Panc1 (cell line): ENCODE results near the gene SPATS2L. TPM values are rescaled to one million over a fixed set of nuclear protein-coding genes. Genes with fewer than 3 reads are reported as not detected.

ENCODE experiments used
- ATAC-seq: fragments of 200-7000 bp; cut with Tn5 transposase; 2 replicates; pipeline ENCODE4 v1.9.1; 2020; ENCODE audit warnings: mild to moderate bottlenecking, moderate library complexity
- BruUV-seq: library from RNA; stranded (reverse); fragments of 400-500 nt; replicated peaks from 2 replicates; lab custom pipeline; 2021; lab: Mats Ljungman, UMichigan
- CTCF ChIA-PET: fragments of 300-600 bp; sonication (Branson Sonifier 250); formaldehyde crosslinking; loops from one replicate; lab custom pipeline; 2022; ENCODE audit warnings: antibody characterized with exemption; lab: Charles Lee
- POLR2A ChIA-PET: fragments of 300-600 bp; sonication (Branson Sonifier 250); formaldehyde crosslinking; loops from one replicate; lab custom pipeline; 2022; ENCODE audit warnings: antibody characterized with exemption; lab: Charles Lee
- DNase-seq: peaks from one replicate; pipeline ENCODE4 v3.0.0-alpha.2; 2010; ENCODE audit warnings: low read depth, low spot score
- H3K27ac ChIP-seq: 2 replicates; pipeline ENCODE4 v1.5.1; 2011; ENCODE audit warnings: mild to moderate bottlenecking, low read length, inconsistent platforms
- H3K27me3 ChIP-seq: fragments of 200-500 bp; sonication (Bioruptor generic); 2 replicates; pipeline ENCODE4 v1.6.0; 2014; ENCODE audit warnings: low read length, inconsistent platforms; ENCODE audit not compliant: control insufficient read depth, insufficient read depth
- H3K36me3 ChIP-seq: fragments of 200-500 bp; sonication (Bioruptor generic); 2 replicates; pipeline ENCODE4 v1.5.1; 2014; ENCODE audit warnings: inconsistent platforms, mild to moderate bottlenecking, low read length, moderate library complexity; ENCODE audit not compliant: control insufficient read depth, insufficient read depth
- H3K4me1 ChIP-seq: 2 replicates; pipeline ENCODE4 v1.5.1; 2011; ENCODE audit warnings: inconsistent platforms, mild to moderate bottlenecking, low read length, moderate library complexity; ENCODE audit not compliant: control insufficient read depth, insufficient read depth
- H3K4me3 ChIP-seq, 2 experiments: 2 replicates each; pipeline ENCODE4 v1.5.1; 2011 to 2012; ENCODE audit warnings: low read depth in 2 of 2, low read length in 2 of 2, mild to moderate bottlenecking in 2 of 2, inconsistent platforms in 1 of 2, moderate library complexity in 1 of 2
- H3K9me3 ChIP-seq: fragments of 200-500 bp; sonication (Bioruptor generic); 2 replicates; pipeline ENCODE4 v1.5.1; 2014; ENCODE audit warnings: low read depth, mild to moderate bottlenecking, inconsistent platforms, low read length, moderate library complexity; ENCODE audit not compliant: control insufficient read depth, insufficient read depth
- POLR2AphosphoS5 ChIP-seq: IDR thresholded peaks from 2 replicates; pipeline ENCODE4 v1.6.1; 2012; ENCODE audit warnings: mild to moderate bottlenecking, low read depth, low read length, moderate library complexity
- SIN3A ChIP-seq: IDR thresholded peaks from 2 replicates; pipeline ENCODE4 v1.6.1; 2012; ENCODE audit warnings: low read depth, mild to moderate bottlenecking, low read length, moderate library complexity, borderline replicate concordance; ENCODE audit not compliant: insufficient read depth
- TCF7L2 ChIP-seq: IDR thresholded peaks from 2 replicates; pipeline ENCODE4 v1.6.1; 2011; ENCODE audit warnings: mild to moderate bottlenecking, low read depth, low read length, inconsistent platforms
- in situ Hi-C: cut with HindIII; loops from 2 replicates; pipeline ENCODE4 v1.10.0; 2016; ENCODE audit warnings: low sequenced_read_pairs, low pct_unique_long_range_greater_than_20kb
- intact Hi-C: fragments of 100-400 bp; cut with micrococcal nuclease; formaldehyde crosslinking; loops from one replicate; pipeline ENCODE4 v1.10.0; 2022; ENCODE audit not compliant: unreplicated experiment
- total RNA-seq: library from RNA; stranded (reverse); gene quantifications from one replicate; pipeline ENCODE4 v1.2.1, GENCODE V29; 2021; ENCODE audit not compliant: unreplicated experiment
- TF ChIP-seq, protein P1 (sequence below), 2 experiments: IDR thresholded peaks; 2 replicates each; pipeline ENCODE4 v1.6.1; 2011 to 2012; ENCODE audit warnings: low read depth in 2 of 2, control low read depth in 1 of 2, low read length in 1 of 2, mild to moderate bottlenecking in 1 of 2, moderate library complexity in 1 of 2; ENCODE audit not compliant: insufficient read depth in 1 of 2
- TF ChIP-seq, protein P2 (sequence below): fragments of 450-650 bp; IDR thresholded peaks from 2 replicates; pipeline ENCODE4 v1.5.1; 2017; ENCODE audit warnings: mild to moderate bottlenecking

The SPATS2L gene
- total RNA-seq, 1 experiment from 2014 or later, result 282 TPM

DNA sequence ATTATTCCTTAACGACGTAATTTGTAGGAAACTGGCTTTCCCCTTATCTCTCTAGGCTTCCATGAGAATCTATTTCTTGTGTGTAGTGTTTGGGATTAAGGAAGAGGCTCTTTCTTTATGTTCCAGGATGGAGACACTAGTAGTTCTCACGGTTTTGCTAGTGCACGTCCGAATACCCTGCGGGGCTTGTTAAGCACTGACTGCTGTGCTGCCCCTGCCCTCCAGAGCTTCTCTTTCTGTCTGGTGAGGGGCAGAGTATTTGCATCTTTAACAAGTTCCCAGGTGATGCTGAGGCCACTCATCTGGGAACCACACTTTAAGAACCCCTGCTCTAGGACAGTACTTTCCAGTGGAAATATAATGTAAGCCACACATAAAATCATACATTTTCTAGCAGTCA is 76.4 kb downstream of the SPATS2L start:
- in situ Hi-C loops, result no loop called here
- ATAC-seq, result no peak
- Histone ChIP-seq H3K9me3 (no peaks in the 10 kb centered on the region), H3K4me3 (peak overlapping the region in 1 of 2 experiments; percentile 40; a peak in 2 of 4 replicates), H3K4me1 (peaks cover 79% of the 10 kb centered on the region), H3K27me3 (no peaks in the 10 kb centered on the region), H3K27ac (peak overlapping the region; percentile 100), H3K36me3 (peaks cover 4% of the 10 kb centered on the region; the same call in 1 of the 2 replicates)
- no peak for DNase-seq
- intact Hi-C loops, result no loop called here
- ChIA-PET CTCF (interaction anchor here (0.6 kb wide), 1 partner anchor 800 kb away, joined by 3 read pairs; the partner anchor contains the start of gene CASP10), POLR2A (no interaction called here)
- TF ChIP-seq SIN3A (no peak), TCF7L2 (no peak)
- TF ChIP-seq, protein P1, sequence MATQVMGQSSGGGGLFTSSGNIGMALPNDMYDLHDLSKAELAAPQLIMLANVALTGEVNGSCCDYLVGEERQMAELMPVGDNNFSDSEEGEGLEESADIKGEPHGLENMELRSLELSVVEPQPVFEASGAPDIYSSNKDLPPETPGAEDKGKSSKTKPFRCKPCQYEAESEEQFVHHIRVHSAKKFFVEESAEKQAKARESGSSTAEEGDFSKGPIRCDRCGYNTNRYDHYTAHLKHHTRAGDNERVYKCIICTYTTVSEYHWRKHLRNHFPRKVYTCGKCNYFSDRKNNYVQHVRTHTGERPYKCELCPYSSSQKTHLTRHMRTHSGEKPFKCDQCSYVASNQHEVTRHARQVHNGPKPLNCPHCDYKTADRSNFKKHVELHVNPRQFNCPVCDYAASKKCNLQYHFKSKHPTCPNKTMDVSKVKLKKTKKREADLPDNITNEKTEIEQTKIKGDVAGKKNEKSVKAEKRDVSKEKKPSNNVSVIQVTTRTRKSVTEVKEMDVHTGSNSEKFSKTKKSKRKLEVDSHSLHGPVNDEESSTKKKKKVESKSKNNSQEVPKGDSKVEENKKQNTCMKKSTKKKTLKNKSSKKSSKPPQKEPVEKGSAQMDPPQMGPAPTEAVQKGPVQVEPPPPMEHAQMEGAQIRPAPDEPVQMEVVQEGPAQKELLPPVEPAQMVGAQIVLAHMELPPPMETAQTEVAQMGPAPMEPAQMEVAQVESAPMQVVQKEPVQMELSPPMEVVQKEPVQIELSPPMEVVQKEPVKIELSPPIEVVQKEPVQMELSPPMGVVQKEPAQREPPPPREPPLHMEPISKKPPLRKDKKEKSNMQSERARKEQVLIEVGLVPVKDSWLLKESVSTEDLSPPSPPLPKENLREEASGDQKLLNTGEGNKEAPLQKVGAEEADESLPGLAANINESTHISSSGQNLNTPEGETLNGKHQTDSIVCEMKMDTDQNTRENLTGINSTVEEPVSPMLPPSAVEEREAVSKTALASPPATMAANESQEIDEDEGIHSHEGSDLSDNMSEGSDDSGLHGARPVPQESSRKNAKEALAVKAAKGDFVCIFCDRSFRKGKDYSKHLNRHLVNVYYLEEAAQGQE (IDR thresholded peaks at IDR 0.05; ENCODE audit: insufficient read depth in 1 of 2, low read depth in 2 of 2, low read length in 1 of 2), result no peak
- TF ChIP-seq, protein P2, sequence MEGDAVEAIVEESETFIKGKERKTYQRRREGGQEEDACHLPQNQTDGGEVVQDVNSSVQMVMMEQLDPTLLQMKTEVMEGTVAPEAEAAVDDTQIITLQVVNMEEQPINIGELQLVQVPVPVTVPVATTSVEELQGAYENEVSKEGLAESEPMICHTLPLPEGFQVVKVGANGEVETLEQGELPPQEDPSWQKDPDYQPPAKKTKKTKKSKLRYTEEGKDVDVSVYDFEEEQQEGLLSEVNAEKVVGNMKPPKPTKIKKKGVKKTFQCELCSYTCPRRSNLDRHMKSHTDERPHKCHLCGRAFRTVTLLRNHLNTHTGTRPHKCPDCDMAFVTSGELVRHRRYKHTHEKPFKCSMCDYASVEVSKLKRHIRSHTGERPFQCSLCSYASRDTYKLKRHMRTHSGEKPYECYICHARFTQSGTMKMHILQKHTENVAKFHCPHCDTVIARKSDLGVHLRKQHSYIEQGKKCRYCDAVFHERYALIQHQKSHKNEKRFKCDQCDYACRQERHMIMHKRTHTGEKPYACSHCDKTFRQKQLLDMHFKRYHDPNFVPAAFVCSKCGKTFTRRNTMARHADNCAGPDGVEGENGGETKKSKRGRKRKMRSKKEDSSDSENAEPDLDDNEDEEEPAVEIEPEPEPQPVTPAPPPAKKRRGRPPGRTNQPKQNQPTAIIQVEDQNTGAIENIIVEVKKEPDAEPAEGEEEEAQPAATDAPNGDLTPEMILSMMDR, result no peak
- BruUV-seq, result no TSS peak

DNA sequence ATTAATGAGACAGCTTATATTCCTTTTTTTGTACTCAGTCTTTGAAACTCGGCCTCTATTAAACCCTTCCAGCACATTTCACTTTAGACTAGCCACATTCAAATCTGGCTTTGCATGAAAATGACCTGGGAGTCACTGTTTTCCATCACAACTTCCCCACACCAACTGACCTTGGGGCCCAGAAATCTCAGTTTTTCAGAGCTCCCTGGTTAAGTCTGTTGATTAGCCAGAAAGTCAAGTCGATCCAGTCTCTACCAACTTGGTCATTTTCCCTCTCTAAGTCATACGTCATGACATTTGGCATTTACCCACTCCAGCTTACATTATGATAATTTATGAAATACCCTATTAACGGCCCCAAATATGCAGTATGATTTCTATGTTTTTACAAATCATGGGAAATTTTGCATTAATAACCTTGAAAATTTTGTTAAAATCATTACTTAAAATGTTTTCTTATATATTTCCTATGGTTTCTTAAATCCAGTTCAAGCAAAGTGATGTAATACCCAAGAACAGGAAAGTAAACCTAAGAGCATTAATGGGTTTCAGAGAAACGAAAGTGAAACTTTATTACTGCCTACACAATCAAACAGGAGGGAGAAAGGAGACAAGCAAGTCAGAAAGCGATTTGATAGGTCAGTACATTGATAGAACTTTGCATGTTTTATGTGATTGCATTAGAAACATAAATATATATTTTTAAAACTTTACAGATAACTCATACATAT is 77.1 kb downstream of the SPATS2L start:
- peak overlapping the region; percentile 25 to 40 for H3K4me3 ChIP-seq
- in situ Hi-C loops (no loop called here), intact Hi-C loops (no loop called here)
- no peaks in the 10 kb centered on the region for H3K9me3 ChIP-seq
- POLR2A ChIA-PET, result interaction anchor here (0.6 kb wide), 1 partner anchor 49 kb away, joined by 3 read pairs; no protein-coding TSS in a partner anchor
- no peak for TF ChIP-seq POLR2AphosphoS5
- no peak for TF ChIP-seq TCF7L2
- TF ChIP-seq, protein P1 (IDR thresholded peaks at IDR 0.05; ENCODE audit: insufficient read depth in 1 of 2, low read depth in 2 of 2, low read length in 1 of 2), result no peak
- no peak for TF ChIP-seq SIN3A
- TF ChIP-seq, protein P2, result no peak
- DNase-seq (no peak), ATAC-seq (no peak)
- BruUV-seq, result no TSS peak
- H3K27ac ChIP-seq, result peak overlapping the region; percentile 100
- no peaks in the 10 kb centered on the region for H3K27me3 ChIP-seq
- CTCF ChIA-PET, result interaction anchor here (0.6 kb wide), 1 partner anchor 800 kb away, joined by 3 read pairs; the partner anchor contains the start of gene CASP10
- H3K36me3 ChIP-seq, result peaks cover 4% of the 10 kb centered on the region; the same call in 1 of the 2 replicates
- peaks cover 73% of the 10 kb centered on the region for H3K4me1 ChIP-seq
